GM12878 (cell line): ENCODE measurements around the gene TCEAL1. TPM values are rescaled to one million over a fixed set of nuclear protein-coding genes. Genes with fewer than 3 reads are reported as not detected.

Experiments used
- ATAC-seq: fragments of 200-7000 bp; cut with Tn5 transposase; 3 replicates; pipeline ENCODE4 v1.9.1; 2020; ENCODE audit warnings: mild to moderate bottlenecking, moderate library complexity
- BruUV-seq: library from RNA; stranded (reverse); fragments of 400-500 nt; replicated peaks from 2 replicates; lab custom pipeline; 2021; lab: Mats Ljungman, UMichigan
- CTCF ChIA-PET: fragments of 300-600 bp; sonication (Branson Sonifier 250); formaldehyde crosslinking; extraction: SDS; loops from one replicate; lab custom pipeline; 2021; ENCODE audit warnings: inconsistent platforms; lab: Yijun Ruan, JAX
- POLR2A ChIA-PET: fragments of 350-600 bp; formaldehyde crosslinking; extraction: SDS; loops from one replicate; lab custom pipeline; 2021; ENCODE audit warnings: inconsistent platforms; lab: Charles Lee
- RAD21 ChIA-PET: fragments of 300-600 bp; sonication (Branson Sonifier 250); formaldehyde crosslinking; loops from one replicate; lab custom pipeline; 2023; ENCODE audit warnings: antibody characterized with exemption; ENCODE audit not compliant: unreplicated experiment; lab: Charles Lee
- SMC1A ChIA-PET: fragments of 300-600 bp; sonication (Branson Sonifier 250); formaldehyde crosslinking; loops from one replicate; lab custom pipeline; 2023; ENCODE audit not compliant: unreplicated experiment, uncharacterized antibody; lab: Charles Lee
- DNase-seq: peaks from one replicate; pipeline ENCODE4 v3.0.0-alpha.2; 2011; ENCODE audit warnings: low read depth, low spot score
- FAIRE-seq: peaks from 3 replicates; lab custom pipeline; 2011; peaks lifted over from hg19 to GRCh38; lab: Jason Lieb, UNC
- H2AFZ ChIP-seq: 2 replicates; pipeline ENCODE4 v1.6.0; 2011; ENCODE audit warnings: low read depth, low read length, control low read depth; ENCODE audit not compliant: control insufficient read depth
- H3K27ac ChIP-seq: 2 replicates; pipeline ENCODE4 v1.5.1; 2011; ENCODE audit warnings: control low read depth; ENCODE audit not compliant: control insufficient read depth, insufficient read depth
- H3K27me3 ChIP-seq, 2 experiments: replicated peaks in 1 of 2; 2 replicates each; pipeline versions ENCODE4 v1.6.0 to v1.6.1; 2011; ENCODE audit warnings: low read length in 1 of 2; ENCODE audit not compliant: control insufficient read depth in 2 of 2, insufficient read depth in 2 of 2
- H3K36me3 ChIP-seq, 2 experiments: 2 replicates each; pipeline ENCODE4 v1.5.1; 2011; ENCODE audit warnings: low read length in 1 of 2; ENCODE audit not compliant: control insufficient read depth in 2 of 2, insufficient read depth in 2 of 2
- H3K4me1 ChIP-seq: 2 replicates; pipeline ENCODE4 v1.6.1; 2011; ENCODE audit warnings: mild to moderate bottlenecking, low read length, moderate library complexity, mixed read lengths; ENCODE audit not compliant: control insufficient read depth, insufficient read depth
- H3K4me2 ChIP-seq: 2 replicates; pipeline ENCODE4 v1.6.0; 2011; ENCODE audit warnings: control low read depth; ENCODE audit not compliant: control insufficient read depth, insufficient read depth
- H3K4me3 ChIP-seq: fragments of 200-600 bp; sonication (generic); 2 replicates; pipeline ENCODE4 v1.5.1; 2016
- H3K79me2 ChIP-seq: 2 replicates; pipeline ENCODE4 v1.6.0; 2011; ENCODE audit warnings: low read length; ENCODE audit not compliant: control insufficient read depth, insufficient read depth
- H3K9ac ChIP-seq: 2 replicates; pipeline ENCODE4 v1.8.0; 2011; ENCODE audit warnings: low read length, control low read depth, mixed read lengths; ENCODE audit not compliant: control insufficient read depth, insufficient read depth
- H3K9me3 ChIP-seq: replicated peaks from 3 replicates; pipeline ENCODE4 v1.5.1; 2011; ENCODE audit warnings: mild to moderate bottlenecking, low read length; ENCODE audit not compliant: control insufficient read depth, insufficient read depth
- H4K20me1 ChIP-seq: 2 replicates; pipeline ENCODE4 v1.6.0; 2011; ENCODE audit not compliant: control insufficient read depth, insufficient read depth
- CHD4 ChIP-seq: fragments of 200-600 bp; sonication (generic); IDR thresholded peaks from 2 replicates; pipeline ENCODE4 v1.6.1; 2016; ENCODE audit warnings: mild to moderate bottlenecking
- CREM ChIP-seq: IDR thresholded peaks from 2 replicates; pipeline ENCODE4 v1.6.1; 2014; ENCODE audit warnings: antibody characterized with exemption, low read depth
- ETV6 ChIP-seq, 2 experiments: fragments of 450-650 bp in 1 of 2; IDR thresholded peaks in 1 of 2; conservative IDR thresholded peaks in 1 of 2; 2 replicates each; pipeline ENCODE4 v1.6.1; 2014; ENCODE audit warnings: antibody characterized with exemption in 1 of 2, borderline replicate concordance in 1 of 2, low read depth in 1 of 2, mild to moderate bottlenecking in 1 of 2, moderate library complexity in 1 of 2
- FOXK2 ChIP-seq: fragments of 450-650 bp; IDR thresholded peaks from 2 replicates; pipeline ENCODE4 v1.6.1; 2017; ENCODE audit warnings: mild to moderate bottlenecking, moderate library complexity
- IRF3 ChIP-seq: fragments of 450-650 bp; IDR thresholded peaks from 2 replicates; pipeline ENCODE4 v1.6.1; 2014; ENCODE audit warnings: mild to moderate bottlenecking
- NKRF ChIP-seq: fragments of 450-650 bp; conservative IDR thresholded peaks from 2 replicates; pipeline ENCODE4 v1.6.1; 2017; ENCODE audit warnings: mild to moderate bottlenecking, moderate library complexity
- NR2C2 ChIP-seq: IDR thresholded peaks from 2 replicates; pipeline ENCODE4 v1.6.1; 2011; ENCODE audit warnings: borderline replicate concordance, low read depth; ENCODE audit not compliant: control insufficient read depth, insufficient read length
- REST ChIP-seq: IDR thresholded peaks from 2 replicates; pipeline ENCODE4 v1.6.1; 2012; ENCODE audit warnings: mild to moderate bottlenecking, low read depth, low read length
- RUNX3 ChIP-seq: IDR thresholded peaks from 2 replicates; pipeline ENCODE4 v1.6.1; 2012; ENCODE audit warnings: low read length, inconsistent platforms
- SMC3 ChIP-seq: IDR thresholded peaks from 2 replicates; pipeline ENCODE4 v1.6.1; 2011; ENCODE audit warnings: low read length, improper control_type of control experiment, borderline replicate concordance
- STAT3 ChIP-seq: IDR thresholded peaks from 2 replicates; pipeline ENCODE4 v1.6.1; 2011; ENCODE audit warnings: low read depth, low read length, improper control_type of control experiment
- WGBS: methylation state at CpG from one replicate; pipeline ENCODE4 v1.1.6; 2016; ENCODE audit warnings: low lambda C conversion rate; ENCODE audit not compliant: insufficient replicate concordance, insufficient coverage; ENCODE audit errors: missing lambda C conversion rate; 5-methylcytosine and 5-hydroxymethylcytosine counted together
- in situ Hi-C: fragments of 300-500 bp; cut with MboI; formaldehyde crosslinking; loops from 9 replicates; pipeline ENCODE4 v1.14.3; 2018; ENCODE audit warnings: mixed read lengths
- intact Hi-C: fragments of 100-400 bp; cut with micrococcal nuclease; formaldehyde crosslinking; loops from one replicate; pipeline ENCODE4 v1.14.2; 2022; ENCODE audit not compliant: unreplicated experiment
- polyA plus RNA-seq, 11 experiments: library from polyadenylated mRNA; depleted of rRNA in 4 of 11; unstranded in 6 of 11; stranded (reverse) in 5 of 11; fragments of >200 nt; fragmentation: Nextera tagmentation in 4 of 11; fragmentation: Illumina TruSeq in 1 of 11; extraction: Ambion mirVana in 4 of 11; extraction: Trizol in 1 of 11; gene quantifications; 1 replicate in 1 of 11; 2 replicates in 10 of 11; pipeline versions ENCODE4 v1.2.1 to v1.2.3, GENCODE V29; 2011 to 2016; ENCODE audit warnings: inconsistent platforms in 2 of 11, missing spikeins in 2 of 11, low read depth in 1 of 11
- total RNA-seq, 4 experiments: library from RNA; depleted of rRNA in 3 of 4; stranded (reverse); fragments of >200 nt in 3 of 4; fragmentation: Illumina TruSeq in 1 of 4; extraction: Trizol in 1 of 4; gene quantifications; 2 replicates each; pipeline versions ENCODE4 v1.2.1 to v1.2.3, GENCODE V29; 2013 to 2021

Gene TCEAL1
- total and polyA plus RNA-seq, 10 of the 15 experiments (the other 5 are each of a cell fraction or from before 2014, with no cell fraction given) = 10.1 to 24.3 (median 17.8) TPM

GRCh38 chrX:103666202-103667107 lies 37.7 kb downstream of the TCEAL1 start:
- H4K20me1 ChIP-seq = no peaks in the 10 kb centered on the region
- H3K9ac ChIP-seq = no peak overlapping the region
- SMC1A ChIA-PET = interaction anchor here (0.7 to 1.6 kb wide), 3 partner anchors 10 to 19 kb away, joined by 3 to 4 read pairs (median 3); no protein-coding TSS in a partner anchor
- no peaks in the 10 kb centered on the region for H3K36me3 ChIP-seq
- no peaks in the 10 kb centered on the region for H3K4me1 ChIP-seq
- no peaks in the 10 kb centered on the region for H3K9me3 ChIP-seq
- no peak overlapping the region for H3K4me2 ChIP-seq
- BruUV-seq = no TSS peak
- H3K4me3 ChIP-seq = no peak overlapping the region
- ATAC-seq = no peak
- no peaks in the 10 kb centered on the region for H3K79me2 ChIP-seq
- CTCF ChIA-PET = no interaction called here
- H3K27ac ChIP-seq = no peak overlapping the region
- intact Hi-C loops (no loop called here), in situ Hi-C loops (no loop called here)
- 18% methylated on average over 3 of the region's 3 CpGs for whole genome bisulfite sequencing
- RAD21 ChIA-PET = no interaction called here
- no peaks in the 10 kb centered on the region; a peak in 1 of 4 replicates for H3K27me3 ChIP-seq
- TF ChIP-seq RUNX3 (no peak), FOXK2 (no peak), IRF3 (no peak), CREM (no peak), STAT3 (no peak), SMC3 (no peak), ETV6 (conservative IDR thresholded peaks at IDR 0.05 in 1 of 2, IDR thresholded peaks at IDR 0.05 in 1 of 2; ENCODE audit: borderline replicate concordance in 1 of 2, low read depth in 1 of 2) (no peak), NKRF (no peak), REST (no peak), CHD4 (no peak), NR2C2 (no peak)
- POLR2A ChIA-PET = no interaction called here
- FAIRE-seq = no peak
- H2AFZ ChIP-seq = no peak overlapping the region
- no peak for DNase-seq
